H1 (cell line): ENCODE data around the gene ASAP3. TPM values are rescaled to one million over a fixed set of nuclear protein-coding genes. Genes with fewer than 3 reads are reported as not detected.

Source experiments
- BCL11A ChIP-seq, 2 experiments: IDR thresholded peaks; one replicate each; pipeline ENCODE4 v1.6.1; 2011; ENCODE audit warnings: low read depth in 2 of 2, low read length in 2 of 2, mild to moderate bottlenecking in 2 of 2
- CBX5 ChIP-seq: fragments of 300-800, 300-1000 bp; sonication (generic); IDR thresholded peaks from 2 replicates; pipeline ENCODE4 v1.7.1; 2016; ENCODE audit warnings: antibody characterized with exemption, low read length, low read depth
- CBX8 ChIP-seq: fragments of 300-800, 300-1000 bp; sonication (generic); IDR thresholded peaks from 2 replicates; pipeline ENCODE4 v1.7.1; 2016; ENCODE audit warnings: low read depth, low read length, borderline replicate concordance
- CEBPB ChIP-seq: IDR thresholded peaks from 2 replicates; pipeline ENCODE4 v1.6.1; 2012; ENCODE audit warnings: low read depth, low read length
- FOSL1 ChIP-seq: IDR thresholded peaks from 2 replicates; pipeline ENCODE4 v1.6.1; 2011; ENCODE audit warnings: mild to moderate bottlenecking, low read depth, low read length, moderate library complexity; ENCODE audit not compliant: insufficient read depth
- GABPA ChIP-seq: IDR thresholded peaks from 2 replicates; pipeline ENCODE4 v1.6.1; 2011; ENCODE audit warnings: mild to moderate bottlenecking, low read length, moderate library complexity, borderline replicate concordance; ENCODE audit not compliant: insufficient read depth
- JUND ChIP-seq: IDR thresholded peaks from 2 replicates; pipeline ENCODE4 v1.6.1; 2011; ENCODE audit warnings: mild to moderate bottlenecking, improper control_type of control experiment, low read length
- KDM1A ChIP-seq: fragments of 200-600, 300-600 bp; sonication (generic); IDR thresholded peaks from 2 replicates; pipeline ENCODE4 v1.7.1; 2016; ENCODE audit warnings: mild to moderate bottlenecking, low read length, borderline replicate concordance
- KDM4A ChIP-seq: IDR thresholded peaks from one replicate; pipeline ENCODE4 v1.7.1; 2012; ENCODE audit warnings: low read depth, mild to moderate bottlenecking, moderate library complexity, low read length, inconsistent platforms; ENCODE audit not compliant: severe bottlenecking
- NANOG ChIP-seq: IDR thresholded peaks from 2 replicates; pipeline ENCODE4 v1.6.1; 2011; ENCODE audit warnings: low read length, low read depth, mild to moderate bottlenecking, inconsistent platforms; ENCODE audit not compliant: insufficient read depth, poor library complexity, severe bottlenecking
- POLR2AphosphoS5 ChIP-seq: IDR thresholded peaks from 2 replicates; pipeline ENCODE4 v1.6.1; 2011; ENCODE audit warnings: low read depth, low read length
- RAD21 ChIP-seq, 2 experiments: IDR thresholded peaks in 1 of 2; conservative IDR thresholded peaks in 1 of 2; 2 replicates each; pipeline ENCODE4 v1.6.1; 2011; ENCODE audit warnings: low read depth in 2 of 2, low read length in 2 of 2, improper control_type of control experiment in 1 of 2, inconsistent platforms in 1 of 2, mild to moderate bottlenecking in 1 of 2, moderate library complexity in 1 of 2
- RBBP5 ChIP-seq: IDR thresholded peaks from 2 replicates; pipeline ENCODE4 v1.7.1; 2012; ENCODE audit warnings: low read depth, mild to moderate bottlenecking, inconsistent platforms, low read length, moderate library complexity, borderline replicate concordance
- RFX5 ChIP-seq: IDR thresholded peaks from 2 replicates; pipeline ENCODE4 v1.6.1; 2011; ENCODE audit warnings: low read depth, low read length, improper control_type of control experiment, borderline replicate concordance
- SIN3A ChIP-seq, 2 experiments: IDR thresholded peaks in 1 of 2; conservative IDR thresholded peaks in 1 of 2; 2 replicates each; pipeline ENCODE4 v1.6.1; 2011 to 2012; ENCODE audit warnings: low read length in 2 of 2, improper control_type of control experiment in 1 of 2, low read depth in 1 of 2, mild to moderate bottlenecking in 1 of 2
- SP4 ChIP-seq: IDR thresholded peaks from 2 replicates; pipeline ENCODE4 v1.6.1; 2012; ENCODE audit warnings: low read length, inconsistent platforms
- SRF ChIP-seq: IDR thresholded peaks from 2 replicates; pipeline ENCODE4 v1.6.1; 2011; ENCODE audit warnings: mild to moderate bottlenecking, low read depth, low read length, moderate library complexity
- YY1 ChIP-seq: IDR thresholded peaks from 2 replicates; pipeline ENCODE4 v1.6.1; 2011; ENCODE audit warnings: low read depth, mild to moderate bottlenecking, low read length
- ZNF274 ChIP-seq: IDR thresholded peaks from 2 replicates; pipeline ENCODE4 v1.7.0; 2012; ENCODE audit warnings: low read length, borderline replicate concordance; ENCODE audit errors: extremely low read depth
- polyA plus RNA-seq, 7 experiments: library from polyadenylated mRNA; depleted of rRNA in 3 of 7; stranded (reverse) in 5 of 7; unstranded in 2 of 7; fragments of >200 nt in 5 of 7; fragments of 200-250 nt in 2 of 7; gene quantifications; 1 replicate in 5 of 7; 2 replicates in 1 of 7; 4 replicates in 1 of 7; pipeline versions ENCODE4 v1.2.1 to v1.2.3, GENCODE V29; 2011 to 2013; ENCODE audit warnings: missing spikeins in 2 of 7, mixed read lengths in 2 of 7
- total RNA-seq: library from RNA; stranded (reverse); fragmentation: NEBNext Ultra II Directional; extraction: Animal tissue kit (Norgen Biotek cat#: 25700); gene quantifications from 2 replicates; pipeline ENCODE4 v1.2.1, GENCODE V29; 2021
- TF ChIP-seq, protein P1 (sequence below): IDR thresholded peaks from 2 replicates; pipeline ENCODE4 v1.6.1; 2012; ENCODE audit warnings: low read length, inconsistent platforms
- TF ChIP-seq, protein P2 (sequence below): IDR thresholded peaks from 2 replicates; pipeline ENCODE4 v1.6.1; 2011; ENCODE audit warnings: low read depth, mild to moderate bottlenecking, low read length; ENCODE audit not compliant: insufficient read depth

ASAP3 gene
- total and polyA plus RNA-seq, 2 of the 8 experiments (the other 6 are each of a cell fraction or from before 2014, with no cell fraction given) = 53.1 to 58.0 TPM

DNA sequence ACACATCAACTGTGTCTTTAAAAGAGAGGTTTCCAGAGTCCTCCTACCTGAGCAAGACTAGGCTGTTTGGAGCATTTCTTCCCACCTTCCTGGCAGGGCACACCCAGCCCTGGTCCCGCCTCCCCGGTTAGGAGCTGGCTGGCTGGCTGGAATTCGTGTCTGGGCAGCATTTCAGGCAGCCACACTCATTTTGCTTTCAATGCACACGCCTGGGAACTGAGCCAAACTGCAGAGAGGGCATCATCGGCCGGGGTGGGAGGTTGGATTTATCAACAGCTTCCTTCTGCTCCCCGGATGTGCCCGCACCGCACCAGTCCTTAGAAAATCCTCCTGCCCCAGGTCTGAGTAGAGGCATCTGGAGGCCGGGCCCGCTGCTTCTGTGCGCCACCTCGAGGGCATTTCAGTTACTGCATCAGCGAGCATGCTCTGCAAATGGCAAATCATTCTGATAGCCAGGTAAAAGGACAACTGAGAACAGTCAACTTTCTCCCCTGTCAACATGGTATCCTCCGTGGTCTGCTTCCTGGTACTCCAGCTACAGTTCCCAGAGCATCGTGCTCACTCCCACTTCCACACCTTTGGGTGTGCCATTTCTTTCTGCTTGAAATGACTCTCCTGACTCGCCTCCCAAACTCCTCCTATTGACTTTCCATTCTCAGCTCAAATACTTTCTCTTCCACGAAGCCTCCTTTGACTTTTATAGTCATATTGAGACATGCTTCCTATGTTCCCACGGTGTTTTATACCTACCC, 80.1 kb downstream of the ASAP3 start (continued):
- no peak for TF ChIP-seq CEBPB
- TF ChIP-seq POLR2AphosphoS5 = no peak
- no peak for TF ChIP-seq KDM4A
- no peak for TF ChIP-seq FOSL1
- TF ChIP-seq CBX5 = no peak
- no peak for TF ChIP-seq RBBP5
- TF ChIP-seq RAD21 (IDR thresholded peaks at IDR 0.05 in 1 of 2, conservative IDR thresholded peaks at IDR 0.05 in 1 of 2; ENCODE audit: low read depth in 2 of 2, low read length in 2 of 2) = peak; percentile 87
- TF ChIP-seq KDM1A = no peak
- TF ChIP-seq BCL11A (IDR thresholded peaks at IDR 0.05; ENCODE audit: low read depth in 2 of 2, low read length in 2 of 2) = no peak
- TF ChIP-seq, protein P1, sequence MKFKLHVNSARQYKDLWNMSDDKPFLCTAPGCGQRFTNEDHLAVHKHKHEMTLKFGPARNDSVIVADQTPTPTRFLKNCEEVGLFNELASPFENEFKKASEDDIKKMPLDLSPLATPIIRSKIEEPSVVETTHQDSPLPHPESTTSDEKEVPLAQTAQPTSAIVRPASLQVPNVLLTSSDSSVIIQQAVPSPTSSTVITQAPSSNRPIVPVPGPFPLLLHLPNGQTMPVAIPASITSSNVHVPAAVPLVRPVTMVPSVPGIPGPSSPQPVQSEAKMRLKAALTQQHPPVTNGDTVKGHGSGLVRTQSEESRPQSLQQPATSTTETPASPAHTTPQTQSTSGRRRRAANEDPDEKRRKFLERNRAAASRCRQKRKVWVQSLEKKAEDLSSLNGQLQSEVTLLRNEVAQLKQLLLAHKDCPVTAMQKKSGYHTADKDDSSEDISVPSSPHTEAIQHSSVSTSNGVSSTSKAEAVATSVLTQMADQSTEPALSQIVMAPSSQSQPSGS = 0 out of 2 replicates have a peak, but pooled peaks have one; percentile 54
- no peak for TF ChIP-seq YY1
- TF ChIP-seq RFX5 = no peak
- TF ChIP-seq SP4 = no peak
- no peak for TF ChIP-seq CBX8
- TF ChIP-seq, protein P2, sequence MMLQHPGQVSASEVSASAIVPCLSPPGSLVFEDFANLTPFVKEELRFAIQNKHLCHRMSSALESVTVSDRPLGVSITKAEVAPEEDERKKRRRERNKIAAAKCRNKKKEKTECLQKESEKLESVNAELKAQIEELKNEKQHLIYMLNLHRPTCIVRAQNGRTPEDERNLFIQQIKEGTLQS = no peak
- TF ChIP-seq NANOG = no peak
- 0 out of 2 replicates have a peak, but pooled peaks have one; percentile 54 for TF ChIP-seq JUND
- TF ChIP-seq SRF = no peak
- TF ChIP-seq ZNF274 = no peak
- TF ChIP-seq GABPA = no peak
- TF ChIP-seq SIN3A (conservative IDR thresholded peaks at IDR 0.05 in 1 of 2, IDR thresholded peaks at IDR 0.05 in 1 of 2; ENCODE audit: low read depth in 1 of 2, low read length in 2 of 2) = 0 out of 4 replicates have a peak, but pooled peaks of 1 of the 2 experiments have one; percentile 15
